MM.1S (cell line): Measurements from ENCODE around the gene EPHB1.

Experiments
- DNase-seq: peaks from one replicate; pipeline ENCODE4 v3.0.0-alpha.2; 2015
- H2AFZ ChIP-seq: fragments of 300-600 bp; sonication (generic); 2 replicates; pipeline ENCODE4 v1.6.0; 2016; ENCODE audit warnings: antibody characterized with exemption, low read length
- H3F3A ChIP-seq: fragments of 300-600 bp; sonication (generic); 2 replicates; pipeline ENCODE4 v1.6.1; 2016; ENCODE audit warnings: mild to moderate bottlenecking, antibody characterized with exemption, low read length, moderate library complexity, mixed read lengths; ENCODE audit not compliant: insufficient read depth
- H3K27ac ChIP-seq: fragments of 300-600 bp; sonication (generic); 2 replicates; pipeline ENCODE4 v1.5.1; 2016; ENCODE audit warnings: mild to moderate bottlenecking, low read length
- H3K27me3 ChIP-seq: fragments of 300-600 bp; sonication (generic); replicated peaks from 2 replicates; pipeline ENCODE4 v1.6.0; 2016; ENCODE audit warnings: low read length; ENCODE audit not compliant: insufficient read depth
- H3K36me3 ChIP-seq: fragments of 300-600 bp; sonication (generic); replicated peaks from 2 replicates; pipeline ENCODE4 v1.6.1; 2016; ENCODE audit warnings: mild to moderate bottlenecking, low read length, mixed read lengths; ENCODE audit not compliant: insufficient read depth
- H3K4me1 ChIP-seq: fragments of 300-600 bp; sonication (generic); 2 replicates; pipeline ENCODE4 v1.6.1; 2016; ENCODE audit warnings: low read length, mixed read lengths
- H3K4me2 ChIP-seq: fragments of 300-600 bp; sonication (generic); 2 replicates; pipeline ENCODE4 v1.6.0; 2016; ENCODE audit warnings: low read depth, low read length
- H3K4me3 ChIP-seq: fragments of 300-600 bp; sonication (generic); 2 replicates; pipeline ENCODE4 v1.5.1; 2016; ENCODE audit warnings: low read length, mixed read lengths
- H3K79me2 ChIP-seq: fragments of 300-600 bp; sonication (generic); 2 replicates; pipeline ENCODE4 v1.6.1; 2016; ENCODE audit warnings: mixed run types, low read length, mixed read lengths
- H3K9ac ChIP-seq: fragments of 300-600 bp; sonication (generic); 2 replicates; pipeline ENCODE4 v1.6.1; 2016; ENCODE audit warnings: low read length, mixed read lengths
- H3K9me2 ChIP-seq: fragments of 300-600 bp; sonication (generic); replicated peaks from 2 replicates; pipeline ENCODE4 v1.6.1; 2016; ENCODE audit warnings: mild to moderate bottlenecking, low read length, mixed read lengths; ENCODE audit not compliant: insufficient read depth
- H3K9me3 ChIP-seq: fragments of 300-600 bp; sonication (generic); replicated peaks from 2 replicates; pipeline ENCODE4 v1.6.1; 2016; ENCODE audit warnings: mild to moderate bottlenecking, low read length, mixed read lengths; ENCODE audit not compliant: insufficient read depth
- H4K20me1 ChIP-seq: fragments of 300-600 bp; sonication (generic); 2 replicates; pipeline ENCODE4 v1.6.1; 2016; ENCODE audit warnings: mild to moderate bottlenecking, low read length, moderate library complexity, mixed read lengths; ENCODE audit not compliant: insufficient read depth
- CTCF ChIP-seq: fragments of 300-600 bp; sonication (generic); IDR thresholded peaks from 2 replicates; pipeline ENCODE4 v1.5.1; 2016; ENCODE audit warnings: antibody characterized with exemption, low read length, mixed read lengths
- EZH2 ChIP-seq: fragments of 300-600 bp; sonication (generic); optimal IDR thresholded peaks from 2 replicates; pipeline ENCODE3; 2017; ENCODE audit warnings: low read depth, mild to moderate bottlenecking, antibody characterized with exemption, low read length, mixed read lengths
- EZH2phosphoT487 ChIP-seq: fragments of 300-600 bp; sonication (generic); IDR thresholded peaks from 2 replicates; pipeline ENCODE4 v1.6.1; 2018; ENCODE audit warnings: antibody characterized with exemption, low read length

Gene EPHB1

GRCh38 chr3:134992180-134992579, 197.1 kb downstream of the EPHB1 start:
- H4K20me1 ChIP-seq: no peaks in the 10 kb centered on the region
- no peak for TF ChIP-seq CTCF
- no peak for TF ChIP-seq EZH2
- no peak for TF ChIP-seq EZH2phosphoT487
- H3K9ac ChIP-seq: no peak overlapping the region
- H3K27ac ChIP-seq: no peak overlapping the region
- no peaks in the 10 kb centered on the region for H3K36me3 ChIP-seq
- no peaks in the 10 kb centered on the region for H3K27me3 ChIP-seq
- no peaks in the 10 kb centered on the region for H3K79me2 ChIP-seq
- no peak overlapping the region for H3K4me2 ChIP-seq
- no peak overlapping the region for H2AFZ ChIP-seq
- H3K9me2 ChIP-seq: no peaks in the 10 kb centered on the region
- no peaks in the 10 kb centered on the region for H3K4me1 ChIP-seq
- no peak overlapping the region for H3K4me3 ChIP-seq
- H3K9me3 ChIP-seq: no peaks in the 10 kb centered on the region
- no peak for DNase-seq
- H3F3A ChIP-seq: no peaks in the 10 kb centered on the region

- Histone ChIP-seq H3K27me3 (no peaks in the 10 kb centered on the region), H3K4me3 (no peak overlapping the region), H3K9ac (no peak overlapping the region), H3K9me2 (no peaks in the 10 kb centered on the region), H2AFZ (no peak overlapping the region), H3K4me1 (no peaks in the 10 kb centered on the region), H3K4me2 (no peak overlapping the region), H3K9me3 (no peaks in the 10 kb centered on the region), H3K36me3 (no peaks in the 10 kb centered on the region), H3K79me2 (no peaks in the 10 kb centered on the region), H3K27ac (no peak overlapping the region), H3F3A (no peaks in the 10 kb centered on the region), H4K20me1 (no peaks in the 10 kb centered on the region)
- TF ChIP-seq EZH2phosphoT487 (no peak), CTCF (no peak), EZH2 (no peak)
- no peak for DNase-seq
Measured at GRCh38 chr3:134992586-134992985, 197.5 kb downstream of the EPHB1 start.

GRCh38 chr3:134993011-134993410, 198.0 kb downstream of the EPHB1 start:
- H3F3A ChIP-seq: no peaks in the 10 kb centered on the region
- no peaks in the 10 kb centered on the region for H3K9me2 ChIP-seq
- no peak for DNase-seq
- H3K4me2 ChIP-seq: no peak overlapping the region
- no peak overlapping the region for H3K27ac ChIP-seq
- TF ChIP-seq CTCF (no peak), EZH2 (no peak), EZH2phosphoT487 (no peak)
- no peaks in the 10 kb centered on the region for H3K9me3 ChIP-seq
- no peak overlapping the region for H3K9ac ChIP-seq
- no peaks in the 10 kb centered on the region for H3K36me3 ChIP-seq
- H3K4me3 ChIP-seq: no peak overlapping the region
- H2AFZ ChIP-seq: no peak overlapping the region
- H3K79me2 ChIP-seq: no peaks in the 10 kb centered on the region
- H3K4me1 ChIP-seq: no peaks in the 10 kb centered on the region
- H3K27me3 ChIP-seq: no peaks in the 10 kb centered on the region
- H4K20me1 ChIP-seq: no peaks in the 10 kb centered on the region
